Measurements from ENCODE around the gene MAN2B1. TPM values are rescaled to one million over a fixed set of nuclear protein-coding genes. Genes with fewer than 3 reads are reported as not detected.
"Not testable (repeated sequence)": the region's sequence is repeated elsewhere in the genome, so short reads cannot be mapped to it uniquely, and the experiment has no call there.

The MAN2B1 gene
- total and polyA plus RNA-seq, 2 experiments from 2014 or later: 33.2 to 60.8 TPM

DNA sequence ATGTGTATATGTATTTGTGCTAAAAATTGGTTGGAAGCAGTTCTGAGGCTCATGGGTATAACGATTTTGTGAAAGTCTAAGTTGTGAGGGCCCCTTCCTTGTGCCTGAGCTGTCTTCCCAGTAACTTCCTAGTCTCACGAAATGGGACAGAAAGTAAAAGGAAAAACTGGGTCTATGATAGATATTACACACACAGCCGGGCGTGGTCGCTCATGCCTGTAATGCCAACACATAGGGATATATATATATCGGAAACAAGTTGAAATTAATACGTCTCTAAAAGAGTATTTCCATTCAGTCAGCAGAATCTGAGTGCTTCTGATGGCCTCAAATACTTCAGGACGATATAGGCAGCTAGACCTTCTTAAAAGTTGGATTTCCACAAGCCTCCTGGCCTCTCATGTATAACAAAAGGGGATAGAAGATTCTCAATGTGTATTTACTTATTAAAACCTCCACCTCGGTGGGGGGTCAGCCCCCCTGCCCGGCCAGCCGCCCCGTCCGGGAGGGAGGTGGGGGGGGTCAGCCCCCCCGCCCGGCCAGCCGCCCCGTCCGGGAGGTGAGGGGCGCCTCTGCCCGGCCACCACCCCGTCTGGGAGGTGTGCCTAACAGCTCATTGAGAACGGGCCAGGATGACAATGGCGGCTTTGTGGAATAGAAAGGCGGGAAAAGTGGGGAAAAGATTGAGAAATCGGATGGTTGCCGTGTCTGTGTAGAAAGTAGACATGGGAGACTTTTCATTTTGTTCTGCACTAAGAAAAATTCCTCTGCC lies 45.1 kb downstream of the MAN2B1 start:
- H3K27ac Mint-ChIP-seq: not testable (repeated sequence)

DNA sequence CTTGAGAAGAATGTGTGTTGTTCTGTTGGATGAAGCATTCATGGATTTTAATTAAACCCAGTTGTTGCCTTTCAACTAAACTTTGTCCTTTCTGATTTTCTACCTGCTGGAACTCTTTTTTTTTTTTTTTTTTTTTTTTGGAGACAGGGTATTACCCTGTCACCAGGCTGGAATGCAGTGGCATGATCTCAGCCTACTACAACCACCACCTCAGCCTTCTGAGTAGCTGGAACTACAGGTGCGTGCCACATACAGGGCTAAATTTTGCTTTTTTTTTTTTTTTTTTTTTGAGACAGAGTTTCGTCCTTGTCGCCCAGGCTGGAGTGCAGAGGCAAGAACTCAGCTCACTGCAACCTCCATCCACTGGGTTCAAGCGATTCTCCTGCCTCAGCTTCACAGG lies 48.9 kb downstream of the MAN2B1 start:
- H2AFZ ChIP-seq: no peak overlapping the region
- peaks cover 19% of the 10 kb centered on the region for H4K20me1 ChIP-seq (replicated peaks; ENCODE audit: insufficient read depth)
- H3K4me3 ChIP-seq: no peak overlapping the region
- H3K4me3 Mint-ChIP-seq: no peak overlapping the region
- H3K79me2 ChIP-seq (replicated peaks; ENCODE audit: insufficient read depth): peaks cover 90% of the 10 kb centered on the region
- peaks cover 57% of the 10 kb centered on the region for H3K36me3 Mint-ChIP-seq (ENCODE audit: low read depth)
- no peak overlapping the region for H3K27ac ChIP-seq (ENCODE audit: low read depth)
- H3K9me3 Mint-ChIP-seq: peaks cover 15% of the 10 kb centered on the region
- no peaks in the 10 kb centered on the region for H3K4me1 Mint-ChIP-seq
- H3K36me3 ChIP-seq (ENCODE audit: insufficient read depth): 0 out of 2 replicates have a peak, but pooled peaks cover 7% of the 10 kb centered on the region
- no peaks in the 10 kb centered on the region for H3K27me3 ChIP-seq (ENCODE audit: insufficient read depth)
- H3K4me2 ChIP-seq: no peak overlapping the region
- no peak overlapping the region for H3K27ac Mint-ChIP-seq
- ATAC-seq: no peak
- H3K4me1 ChIP-seq (ENCODE audit: insufficient read depth): no peaks in the 10 kb centered on the region
- H3K27me3 Mint-ChIP-seq (ENCODE audit: insufficient read depth, low read depth, poor library complexity): peaks cover 8% of the 10 kb centered on the region
- no peaks in the 10 kb centered on the region for H3K9me2 ChIP-seq (ENCODE audit: insufficient read depth)
- DNase-seq (ENCODE audit: low spot score): no peak
- H3F3A ChIP-seq (replicated peaks; ENCODE audit: low read depth): no peaks in the 10 kb centered on the region
- TF ChIP-seq STAT1 (IDR thresholded peaks at IDR 0.05; ENCODE audit: unreplicated experiment) (no peak), EZH2phosphoT487 (IDR thresholded peaks at IDR 0.05; ENCODE audit: unreplicated experiment) (no peak), ZNF114 (CRISPR knock-in tag; IDR thresholded peaks at IDR 0.05) (no peak), JUNB (IDR thresholded peaks at IDR 0.05; ENCODE audit: unreplicated experiment) (no peak), CREB1 (CRISPR knock-in tag; IDR thresholded peaks at IDR 0.05; ENCODE audit: low read depth) (no peak), ZNF331 (CRISPR knock-in tag; IDR thresholded peaks at IDR 0.05; ENCODE audit: low read depth) (no peak), EZH2 (IDR thresholded peaks at IDR 0.05; ENCODE audit: low read depth, unreplicated experiment) (no peak), NANOG (IDR thresholded peaks at IDR 0.05; ENCODE audit: borderline replicate concordance) (no peak)
- TF ChIP-seq, protein P1, sequence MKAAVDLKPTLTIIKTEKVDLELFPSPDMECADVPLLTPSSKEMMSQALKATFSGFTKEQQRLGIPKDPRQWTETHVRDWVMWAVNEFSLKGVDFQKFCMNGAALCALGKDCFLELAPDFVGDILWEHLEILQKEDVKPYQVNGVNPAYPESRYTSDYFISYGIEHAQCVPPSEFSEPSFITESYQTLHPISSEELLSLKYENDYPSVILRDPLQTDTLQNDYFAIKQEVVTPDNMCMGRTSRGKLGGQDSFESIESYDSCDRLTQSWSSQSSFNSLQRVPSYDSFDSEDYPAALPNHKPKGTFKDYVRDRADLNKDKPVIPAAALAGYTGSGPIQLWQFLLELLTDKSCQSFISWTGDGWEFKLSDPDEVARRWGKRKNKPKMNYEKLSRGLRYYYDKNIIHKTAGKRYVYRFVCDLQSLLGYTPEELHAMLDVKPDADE (IDR thresholded peaks at IDR 0.05): no peak
- TF ChIP-seq, protein P2, sequence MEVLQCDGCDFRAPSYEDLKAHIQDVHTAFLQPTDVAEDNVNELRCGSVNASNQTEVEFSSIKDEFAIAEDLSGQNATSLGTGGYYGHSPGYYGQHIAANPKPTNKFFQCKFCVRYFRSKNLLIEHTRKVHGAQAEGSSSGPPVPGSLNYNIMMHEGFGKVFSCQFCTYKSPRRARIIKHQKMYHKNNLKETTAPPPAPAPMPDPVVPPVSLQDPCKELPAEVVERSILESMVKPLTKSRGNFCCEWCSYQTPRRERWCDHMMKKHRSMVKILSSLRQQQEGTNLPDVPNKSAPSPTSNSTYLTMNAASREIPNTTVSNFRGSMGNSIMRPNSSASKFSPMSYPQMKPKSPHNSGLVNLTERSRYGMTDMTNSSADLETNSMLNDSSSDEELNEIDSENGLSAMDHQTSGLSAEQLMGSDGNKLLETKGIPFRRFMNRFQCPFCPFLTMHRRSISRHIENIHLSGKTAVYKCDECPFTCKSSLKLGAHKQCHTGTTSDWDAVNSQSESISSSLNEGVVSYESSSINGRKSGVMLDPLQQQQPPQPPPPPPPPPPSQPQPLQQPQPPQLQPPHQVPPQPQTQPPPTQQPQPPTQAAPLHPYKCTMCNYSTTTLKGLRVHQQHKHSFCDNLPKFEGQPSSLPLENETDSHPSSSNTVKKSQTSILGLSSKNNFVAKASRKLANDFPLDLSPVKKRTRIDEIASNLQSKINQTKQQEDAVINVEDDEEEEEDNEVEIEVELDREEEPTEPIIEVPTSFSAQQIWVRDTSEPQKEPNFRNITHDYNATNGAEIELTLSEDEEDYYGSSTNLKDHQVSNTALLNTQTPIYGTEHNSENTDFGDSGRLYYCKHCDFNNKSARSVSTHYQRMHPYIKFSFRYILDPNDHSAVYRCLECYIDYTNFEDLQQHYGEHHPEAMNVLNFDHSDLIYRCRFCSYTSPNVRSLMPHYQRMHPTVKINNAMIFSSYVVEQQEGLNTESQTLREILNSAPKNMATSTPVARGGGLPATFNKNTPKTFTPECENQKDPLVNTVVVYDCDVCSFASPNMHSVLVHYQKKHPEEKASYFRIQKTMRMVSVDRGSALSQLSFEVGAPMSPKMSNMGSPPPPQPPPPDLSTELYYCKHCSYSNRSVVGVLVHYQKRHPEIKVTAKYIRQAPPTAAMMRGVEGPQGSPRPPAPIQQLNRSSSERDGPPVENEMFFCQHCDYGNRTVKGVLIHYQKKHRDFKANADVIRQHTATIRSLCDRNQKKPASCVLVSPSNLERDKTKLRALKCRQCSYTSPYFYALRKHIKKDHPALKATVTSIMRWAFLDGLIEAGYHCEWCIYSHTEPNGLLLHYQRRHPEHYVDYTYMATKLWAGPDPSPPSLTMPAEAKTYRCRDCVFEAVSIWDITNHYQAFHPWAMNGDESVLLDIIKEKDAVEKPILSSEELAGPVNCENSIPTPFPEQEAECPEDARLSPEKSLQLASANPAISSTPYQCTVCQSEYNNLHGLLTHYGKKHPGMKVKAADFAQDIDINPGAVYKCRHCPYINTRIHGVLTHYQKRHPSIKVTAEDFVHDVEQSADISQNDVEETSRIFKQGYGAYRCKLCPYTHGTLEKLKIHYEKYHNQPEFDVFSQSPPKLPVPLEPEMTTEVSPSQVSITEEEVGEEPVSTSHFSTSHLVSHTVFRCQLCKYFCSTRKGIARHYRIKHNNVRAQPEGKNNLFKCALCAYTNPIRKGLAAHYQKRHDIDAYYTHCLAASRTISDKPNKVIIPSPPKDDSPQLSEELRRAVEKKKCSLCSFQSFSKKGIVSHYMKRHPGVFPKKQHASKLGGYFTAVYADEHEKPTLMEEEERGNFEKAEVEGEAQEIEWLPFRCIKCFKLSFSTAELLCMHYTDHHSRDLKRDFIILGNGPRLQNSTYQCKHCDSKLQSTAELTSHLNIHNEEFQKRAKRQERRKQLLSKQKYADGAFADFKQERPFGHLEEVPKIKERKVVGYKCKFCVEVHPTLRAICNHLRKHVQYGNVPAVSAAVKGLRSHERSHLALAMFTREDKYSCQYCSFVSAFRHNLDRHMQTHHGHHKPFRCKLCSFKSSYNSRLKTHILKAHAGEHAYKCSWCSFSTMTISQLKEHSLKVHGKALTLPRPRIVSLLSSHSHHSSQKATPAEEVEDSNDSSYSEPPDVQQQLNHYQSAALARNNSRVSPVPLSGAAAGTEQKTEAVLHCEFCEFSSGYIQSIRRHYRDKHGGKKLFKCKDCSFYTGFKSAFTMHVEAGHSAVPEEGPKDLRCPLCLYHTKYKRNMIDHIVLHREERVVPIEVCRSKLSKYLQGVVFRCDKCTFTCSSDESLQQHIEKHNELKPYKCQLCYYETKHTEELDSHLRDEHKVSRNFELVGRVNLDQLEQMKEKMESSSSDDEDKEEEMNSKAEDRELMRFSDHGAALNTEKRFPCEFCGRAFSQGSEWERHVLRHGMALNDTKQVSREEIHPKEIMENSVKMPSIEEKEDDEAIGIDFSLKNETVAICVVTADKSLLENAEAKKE (CRISPR knock-in tag; IDR thresholded peaks at IDR 0.05): no peak
- TF ChIP-seq, protein P3, sequence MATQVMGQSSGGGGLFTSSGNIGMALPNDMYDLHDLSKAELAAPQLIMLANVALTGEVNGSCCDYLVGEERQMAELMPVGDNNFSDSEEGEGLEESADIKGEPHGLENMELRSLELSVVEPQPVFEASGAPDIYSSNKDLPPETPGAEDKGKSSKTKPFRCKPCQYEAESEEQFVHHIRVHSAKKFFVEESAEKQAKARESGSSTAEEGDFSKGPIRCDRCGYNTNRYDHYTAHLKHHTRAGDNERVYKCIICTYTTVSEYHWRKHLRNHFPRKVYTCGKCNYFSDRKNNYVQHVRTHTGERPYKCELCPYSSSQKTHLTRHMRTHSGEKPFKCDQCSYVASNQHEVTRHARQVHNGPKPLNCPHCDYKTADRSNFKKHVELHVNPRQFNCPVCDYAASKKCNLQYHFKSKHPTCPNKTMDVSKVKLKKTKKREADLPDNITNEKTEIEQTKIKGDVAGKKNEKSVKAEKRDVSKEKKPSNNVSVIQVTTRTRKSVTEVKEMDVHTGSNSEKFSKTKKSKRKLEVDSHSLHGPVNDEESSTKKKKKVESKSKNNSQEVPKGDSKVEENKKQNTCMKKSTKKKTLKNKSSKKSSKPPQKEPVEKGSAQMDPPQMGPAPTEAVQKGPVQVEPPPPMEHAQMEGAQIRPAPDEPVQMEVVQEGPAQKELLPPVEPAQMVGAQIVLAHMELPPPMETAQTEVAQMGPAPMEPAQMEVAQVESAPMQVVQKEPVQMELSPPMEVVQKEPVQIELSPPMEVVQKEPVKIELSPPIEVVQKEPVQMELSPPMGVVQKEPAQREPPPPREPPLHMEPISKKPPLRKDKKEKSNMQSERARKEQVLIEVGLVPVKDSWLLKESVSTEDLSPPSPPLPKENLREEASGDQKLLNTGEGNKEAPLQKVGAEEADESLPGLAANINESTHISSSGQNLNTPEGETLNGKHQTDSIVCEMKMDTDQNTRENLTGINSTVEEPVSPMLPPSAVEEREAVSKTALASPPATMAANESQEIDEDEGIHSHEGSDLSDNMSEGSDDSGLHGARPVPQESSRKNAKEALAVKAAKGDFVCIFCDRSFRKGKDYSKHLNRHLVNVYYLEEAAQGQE (IDR thresholded peaks at IDR 0.05; ENCODE audit: unreplicated experiment): no peak

More for the DNA sequence above, 45.1 kb downstream of the MAN2B1 start:
- peaks cover 38% of the 10 kb centered on the region for H3K9me3 Mint-ChIP-seq
- not testable (repeated sequence) for DNase-seq (ENCODE audit: low spot score); H3K4me1 ChIP-seq (ENCODE audit: insufficient read depth); H3F3A ChIP-seq (replicated peaks; ENCODE audit: low read depth); ATAC-seq; H3K4me2 ChIP-seq; H3K4me3 ChIP-seq; H3K9me2 ChIP-seq (ENCODE audit: insufficient read depth); H3K4me1 Mint-ChIP-seq; H3K27me3 ChIP-seq (ENCODE audit: insufficient read depth); H2AFZ ChIP-seq; H3K27me3 Mint-ChIP-seq (ENCODE audit: insufficient read depth, low read depth, poor library complexity); H3K4me3 Mint-ChIP-seq; H3K27ac ChIP-seq (ENCODE audit: low read depth)
- peaks cover 13% of the 10 kb centered on the region for H4K20me1 ChIP-seq (replicated peaks; ENCODE audit: insufficient read depth)
- peaks cover 24% of the 10 kb centered on the region for H3K36me3 ChIP-seq (ENCODE audit: insufficient read depth)
- H3K36me3 Mint-ChIP-seq (ENCODE audit: low read depth): peaks cover 69% of the 10 kb centered on the region
- H3K79me2 ChIP-seq (replicated peaks; ENCODE audit: insufficient read depth): peaks cover 61% of the 10 kb centered on the region
